ENCODE results near the gene RBFOX1. TPM values are rescaled to one million over a fixed set of nuclear protein-coding genes. Genes with fewer than 3 reads are reported as not detected.

RBFOX1 gene
- total and polyA plus RNA-seq, 10 of the 15 experiments (the other 5 are each of a cell fraction or from before 2014, with no cell fraction given), result 0.87 TPM; not detected in 9

- Histone ChIP-seq H3K4me3 (no peak overlapping the region), H3K27me3 (replicated peaks in 1 of 2; ENCODE audit: control insufficient read depth in 2 of 2, insufficient read depth in 2 of 2, low read length in 1 of 2) (no peaks in the 10 kb centered on the region), H3K79me2 (ENCODE audit: control insufficient read depth, insufficient read depth, low read length) (no peaks in the 10 kb centered on the region), H2AFZ (ENCODE audit: control insufficient read depth, low read depth, low read length) (no peak overlapping the region), H3K27ac (ENCODE audit: control insufficient read depth, insufficient read depth) (no peak overlapping the region), H3K36me3 (ENCODE audit: control insufficient read depth in 2 of 2, insufficient read depth in 2 of 2, low read length in 1 of 2) (no peaks in the 10 kb centered on the region), H4K20me1 (ENCODE audit: control insufficient read depth, insufficient read depth) (no peaks in the 10 kb centered on the region), H3K9ac (ENCODE audit: control insufficient read depth, insufficient read depth, low read length) (no peak overlapping the region), H3K4me1 (ENCODE audit: control insufficient read depth, insufficient read depth, low read length) (no peaks in the 10 kb centered on the region), H3K4me2 (ENCODE audit: control insufficient read depth, insufficient read depth) (no peak overlapping the region), H3K9me3 (replicated peaks; ENCODE audit: control insufficient read depth, insufficient read depth, low read length) (no peaks in the 10 kb centered on the region)
- ChIA-PET CTCF (no interaction called here), POLR2A (no interaction called here), SMC1A (ENCODE audit: uncharacterized antibody, unreplicated experiment) (no interaction called here), RAD21 (ENCODE audit: unreplicated experiment) (no interaction called here)
- ATAC-seq (no peak), DNase-seq (ENCODE audit: low read depth, low spot score) (no peak), FAIRE-seq (no peak)
- intact Hi-C loops (cut with micrococcal nuclease; ENCODE audit: unreplicated experiment), result no loop called here
- no TSS peak for BruUV-seq (replicated peaks)
- in situ Hi-C loops (cut with MboI), result no loop called here
- no peak for TF ChIP-seq TARDBP (IDR thresholded peaks at IDR 0.05; ENCODE audit: borderline replicate concordance)
- TF ChIP-seq ZBTB40 (IDR thresholded peaks at IDR 0.05; ENCODE audit: borderline replicate concordance), result no peak
- no peak for TF ChIP-seq EED (IDR thresholded peaks at IDR 0.05; ENCODE audit: low read depth)
- TF ChIP-seq EGR1 (IDR thresholded peaks at IDR 0.05; ENCODE audit: borderline replicate concordance in 1 of 2, low read depth in 2 of 2, low read length in 2 of 2), result no peak
- WGBS (ENCODE audit: insufficient coverage, insufficient replicate concordance, low lambda C conversion rate, missing lambda C conversion rate), result 3% methylated on average over 4 of the region's 4 CpGs
These were observed 10.0 kb downstream of the RBFOX1 start for GRCh38 chr16:7342598-7342997.

Measured in GM12878 (cell line).